Type B pancreatic cell (in vitro differentiated cells): Measurements from ENCODE around the gene FTCD. TPM values are rescaled to one million over a fixed set of nuclear protein-coding genes. Genes with fewer than 3 reads are reported as not detected.
A peak's percentile ranks its signal among the peaks of the same experiment; 100 is the strongest.
"Not testable (repeated sequence)": the region's sequence is repeated elsewhere in the genome, so short reads cannot be mapped to it uniquely, and the experiment has no call there.

Experiments used
- DNase-seq: peaks from one replicate; pipeline ENCODE4 v3.0.0; 2021; ENCODE audit warnings: mixed read lengths; ENCODE audit not compliant: unreplicated experiment; ENCODE audit errors: extremely low spot score
- H3K27ac Mint-ChIP-seq: 2 replicates; pipeline ENCODE4 v1.8.0; 2021; ENCODE audit warnings: mild to moderate bottlenecking, mixed read lengths
- H3K27me3 Mint-ChIP-seq: 2 replicates; pipeline ENCODE4 v1.8.0; 2021; ENCODE audit warnings: mixed read lengths
- H3K36me3 Mint-ChIP-seq: 2 replicates; pipeline ENCODE4 v1.8.0; 2021; ENCODE audit warnings: mixed read lengths
- H3K4me1 Mint-ChIP-seq: one replicate; pipeline ENCODE4 v1.8.0; 2021; ENCODE audit warnings: mixed read lengths; ENCODE audit not compliant: unreplicated experiment
- H3K4me3 Mint-ChIP-seq: 2 replicates; pipeline ENCODE4 v1.8.0; 2021; ENCODE audit warnings: mild to moderate bottlenecking, mixed read lengths
- H3K9me3 Mint-ChIP-seq: 2 replicates; pipeline ENCODE4 v1.8.0; 2021; ENCODE audit warnings: mixed read lengths
- total RNA-seq: library from RNA; stranded (reverse); gene quantifications from 2 replicates; pipeline ENCODE4 v1.2.1, GENCODE V29; 2021; ENCODE audit warnings: low replicate concordance
- TF ChIP-seq, protein P1 (sequence below): fragments of 200-600 bp; sonication (generic); conservative IDR thresholded peaks from 2 replicates; pipeline ENCODE4 v1.5.0; 2021; ENCODE audit warnings: antibody characterized with exemption, mild to moderate bottlenecking

The FTCD gene
- total RNA-seq, 1 donor from 2014 or later = 26.9 TPM

DNA sequence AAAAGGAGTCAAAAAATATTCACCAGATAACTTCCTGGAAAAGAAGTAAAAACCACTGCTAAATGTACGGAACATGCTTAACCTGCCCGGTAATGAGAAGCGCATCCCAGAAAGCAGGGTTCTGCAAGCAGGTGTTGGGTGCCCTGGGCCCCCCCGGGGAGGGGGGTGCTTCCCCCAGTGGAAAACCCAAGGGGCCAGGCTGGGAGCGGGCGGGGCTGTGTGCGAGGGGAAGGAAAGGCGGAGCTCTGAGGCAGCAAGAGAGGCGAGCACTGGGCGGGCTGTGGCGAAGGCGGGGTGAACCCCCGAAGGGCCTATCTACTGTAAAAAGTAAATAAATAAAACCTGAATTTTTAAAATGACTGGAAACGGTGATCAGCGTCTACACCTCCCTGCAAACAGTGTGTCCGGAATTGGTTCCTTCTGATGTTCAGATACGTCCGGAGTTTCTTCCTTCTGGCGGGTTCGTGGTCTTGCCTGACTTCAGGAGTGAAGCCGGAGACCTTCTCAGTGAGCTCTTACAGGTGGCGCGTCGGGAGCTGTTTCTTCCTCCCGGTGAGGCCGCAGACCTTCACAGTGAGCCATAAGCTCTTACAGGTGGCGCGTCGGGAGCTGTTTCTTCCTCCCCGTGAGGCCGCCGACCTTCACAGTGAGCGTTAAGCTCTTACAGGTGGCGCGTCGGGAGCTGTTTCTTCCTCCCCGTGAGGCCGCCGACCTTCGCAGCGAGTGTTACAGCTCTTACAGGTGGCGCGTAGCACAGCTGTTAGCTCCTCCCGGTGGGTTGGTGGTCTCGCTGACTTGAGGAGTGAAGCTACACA lies 13.4 kb downstream of the FTCD start:
- Mint-ChIP-seq H3K27me3 (peaks cover 31% of the 10 kb centered on the region), H3K36me3 (peaks cover 6% of the 10 kb centered on the region), H3K27ac (peak overlapping the region; percentile 62), H3K4me1 (peaks cover 23% of the 10 kb centered on the region), H3K9me3 (no peaks in the 10 kb centered on the region), H3K4me3 (peak overlapping the region; percentile 82)
- TF ChIP-seq, protein P1, sequence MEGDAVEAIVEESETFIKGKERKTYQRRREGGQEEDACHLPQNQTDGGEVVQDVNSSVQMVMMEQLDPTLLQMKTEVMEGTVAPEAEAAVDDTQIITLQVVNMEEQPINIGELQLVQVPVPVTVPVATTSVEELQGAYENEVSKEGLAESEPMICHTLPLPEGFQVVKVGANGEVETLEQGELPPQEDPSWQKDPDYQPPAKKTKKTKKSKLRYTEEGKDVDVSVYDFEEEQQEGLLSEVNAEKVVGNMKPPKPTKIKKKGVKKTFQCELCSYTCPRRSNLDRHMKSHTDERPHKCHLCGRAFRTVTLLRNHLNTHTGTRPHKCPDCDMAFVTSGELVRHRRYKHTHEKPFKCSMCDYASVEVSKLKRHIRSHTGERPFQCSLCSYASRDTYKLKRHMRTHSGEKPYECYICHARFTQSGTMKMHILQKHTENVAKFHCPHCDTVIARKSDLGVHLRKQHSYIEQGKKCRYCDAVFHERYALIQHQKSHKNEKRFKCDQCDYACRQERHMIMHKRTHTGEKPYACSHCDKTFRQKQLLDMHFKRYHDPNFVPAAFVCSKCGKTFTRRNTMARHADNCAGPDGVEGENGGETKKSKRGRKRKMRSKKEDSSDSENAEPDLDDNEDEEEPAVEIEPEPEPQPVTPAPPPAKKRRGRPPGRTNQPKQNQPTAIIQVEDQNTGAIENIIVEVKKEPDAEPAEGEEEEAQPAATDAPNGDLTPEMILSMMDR = no peak
- DNase-seq = no peak

DNA sequence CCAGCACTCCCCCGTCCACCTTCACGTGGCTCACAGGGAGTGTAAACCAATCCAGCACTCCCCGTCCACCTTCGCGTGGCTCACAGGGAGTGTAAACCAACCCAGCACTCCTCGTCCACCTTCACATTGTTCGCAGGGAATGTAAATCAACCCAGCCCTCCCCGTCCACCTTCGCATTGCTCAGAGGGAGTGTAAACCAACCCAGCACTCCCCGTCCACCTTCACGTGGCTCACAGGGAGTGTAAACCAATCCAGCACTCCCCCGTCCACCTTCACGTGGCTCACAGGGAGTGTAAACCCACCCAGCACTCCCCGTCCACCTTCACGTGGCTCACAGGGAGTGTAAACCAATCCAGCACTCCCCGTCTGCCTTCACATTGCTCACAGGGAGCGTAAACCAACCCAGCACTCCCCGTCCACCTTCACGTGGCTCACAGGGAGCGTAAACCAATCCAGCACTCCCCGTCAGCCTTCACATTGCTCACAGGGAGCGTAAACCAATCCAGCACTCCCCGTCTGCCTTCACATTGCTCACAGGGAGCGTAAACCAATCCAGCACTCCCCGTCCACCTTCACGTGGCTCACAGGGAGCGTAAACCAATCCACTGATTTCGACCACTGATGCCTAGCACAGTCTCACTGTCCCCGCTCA lies 14.9 kb downstream of the FTCD start:
- Mint-ChIP-seq H3K27ac (peak overlapping the region; percentile 87), H3K27me3 (peaks cover 34% of the 10 kb centered on the region), H3K4me1 (peaks cover 22% of the 10 kb centered on the region), H3K4me3 (peak overlapping the region; percentile 66)
- not testable (repeated sequence) for H3K9me3 Mint-ChIP-seq, DNase-seq, H3K36me3 Mint-ChIP-seq

DNA sequence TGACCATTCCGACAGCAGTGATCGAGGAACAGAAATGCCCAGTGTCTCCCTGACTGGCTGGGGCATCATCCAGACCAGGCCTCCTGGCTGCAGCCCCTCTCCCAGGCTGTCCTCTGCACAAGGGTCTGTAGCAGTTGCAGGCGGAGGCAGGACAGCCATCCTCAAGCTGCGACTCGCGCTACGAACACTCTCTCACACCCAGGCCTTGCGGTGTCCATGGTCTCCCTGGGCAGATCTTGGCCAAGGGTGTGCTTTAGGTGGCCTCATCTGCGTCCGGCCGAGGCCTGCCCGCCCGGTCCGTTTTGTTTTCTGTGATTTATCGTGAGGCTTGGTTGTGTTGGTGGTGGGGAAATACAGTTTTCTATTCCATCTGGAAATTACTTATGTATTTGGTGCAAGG lies 15.7 kb downstream of the FTCD start:
- no peak overlapping the region for H3K4me3 Mint-ChIP-seq
- peaks cover 22% of the 10 kb centered on the region for H3K4me1 Mint-ChIP-seq
- H3K27ac Mint-ChIP-seq = peak overlapping the region; percentile 87
- DNase-seq = no peak
- H3K36me3 Mint-ChIP-seq = peaks cover 6% of the 10 kb centered on the region
- no peaks in the 10 kb centered on the region for H3K9me3 Mint-ChIP-seq
- H3K27me3 Mint-ChIP-seq = peaks cover 34% of the 10 kb centered on the region
- TF ChIP-seq, protein P1 = no peak

DNA sequence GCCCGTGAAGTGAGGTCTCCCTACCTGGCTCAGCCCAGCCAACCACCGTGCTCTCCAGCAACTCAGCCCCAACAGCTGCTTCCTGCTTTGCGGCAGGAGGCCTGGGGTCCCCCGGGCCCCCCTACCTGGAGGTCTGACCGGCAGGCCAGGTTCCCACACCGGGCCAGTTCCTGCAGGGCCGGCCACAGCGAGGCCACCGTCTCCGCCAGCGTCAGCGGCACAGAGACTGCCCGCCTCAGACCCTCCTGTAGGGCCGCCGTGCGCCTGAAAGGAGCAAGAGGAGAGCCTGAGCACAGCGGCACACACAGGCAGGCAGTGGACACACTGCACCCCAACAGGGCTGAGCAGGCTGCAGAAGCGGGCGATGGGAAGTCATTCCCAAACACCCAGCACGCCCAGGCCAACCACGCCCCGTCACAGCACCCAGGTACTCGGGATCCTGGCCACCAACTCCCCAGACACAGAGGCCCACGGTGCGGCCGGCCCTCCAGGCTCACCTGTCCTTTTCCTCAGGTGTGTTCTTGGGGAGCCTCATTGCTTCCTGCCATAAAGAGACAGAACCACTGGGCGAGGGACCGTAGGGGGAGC lies 16.9 kb downstream of the FTCD start:
- Mint-ChIP-seq H3K9me3 (no peaks in the 10 kb centered on the region), H3K27me3 (peaks cover 32% of the 10 kb centered on the region), H3K4me3 (no peak overlapping the region), H3K27ac (no peak overlapping the region), H3K36me3 (peaks cover 6% of the 10 kb centered on the region), H3K4me1 (peaks cover 16% of the 10 kb centered on the region)
- DNase-seq = no peak
- TF ChIP-seq, protein P1 = no peak

DNA sequence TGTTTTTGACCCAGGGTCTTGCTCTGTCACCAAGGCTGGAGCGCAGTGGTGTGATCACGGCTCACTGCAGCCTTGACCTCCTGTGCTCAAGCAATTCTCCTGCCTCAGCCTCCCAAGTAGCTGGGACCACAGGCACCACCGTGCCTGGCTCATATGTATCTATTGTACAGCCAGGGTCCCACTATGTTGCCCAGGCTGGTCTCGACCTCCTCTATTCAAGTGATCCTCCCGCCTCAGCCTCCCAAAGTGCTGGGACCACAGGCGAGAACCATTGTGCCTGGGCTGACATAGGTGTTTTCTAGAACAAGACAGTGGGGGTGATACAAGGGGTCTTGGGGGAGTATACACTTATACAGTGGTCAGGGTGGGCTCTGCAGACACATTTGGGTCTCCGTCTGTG lies 17.5 kb downstream of the FTCD start:
- H3K9me3 Mint-ChIP-seq = no peaks in the 10 kb centered on the region
- no peak for DNase-seq
- no peak overlapping the region for H3K4me3 Mint-ChIP-seq
- peaks cover 14% of the 10 kb centered on the region for H3K4me1 Mint-ChIP-seq
- H3K36me3 Mint-ChIP-seq = peaks cover 6% of the 10 kb centered on the region
- H3K27ac Mint-ChIP-seq = no peak overlapping the region
- TF ChIP-seq, protein P1 = no peak
- peaks cover 31% of the 10 kb centered on the region for H3K27me3 Mint-ChIP-seq
